ENCODE measurements around the gene PLXNA4. TPM values are rescaled to one million over a fixed set of nuclear protein-coding genes. Genes with fewer than 3 reads are reported as not detected.
A peak's percentile ranks its signal among the peaks of the same experiment; 100 is the strongest.

PLXNA4 gene
- total RNA-seq, 1 experiment from 2014 or later = 0.11 TPM

DNA sequence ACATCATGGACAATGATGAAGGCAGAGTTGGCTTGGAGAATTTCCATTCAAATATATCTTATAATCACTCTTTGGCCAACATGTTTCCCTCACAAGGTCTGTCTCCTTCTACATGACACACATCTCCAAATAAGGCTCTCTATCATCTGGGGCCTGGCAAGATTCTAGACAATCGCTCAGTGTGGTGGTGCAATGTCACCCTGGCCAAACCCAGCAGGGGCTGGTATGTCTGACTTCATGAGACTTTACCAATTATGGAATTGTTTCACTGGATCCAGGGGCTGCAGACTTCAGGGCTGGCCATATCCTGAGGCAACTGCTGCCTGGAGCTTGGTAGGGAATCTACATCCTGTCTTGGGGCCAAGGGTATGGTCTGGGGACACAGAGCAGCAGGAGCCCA is 319.0 kb downstream of the PLXNA4 start:
- Histone ChIP-seq H3K4me3 (ENCODE audit: low read depth, low read length, poor library complexity, severe bottlenecking) (no peak overlapping the region), H3K27ac (ENCODE audit: low read depth, low read length, poor library complexity, severe bottlenecking) (no peak overlapping the region), H3K4me1 (ENCODE audit: insufficient read depth, low read length, poor library complexity, severe bottlenecking) (no peaks in the 10 kb centered on the region), H3K36me3 (ENCODE audit: insufficient read depth, low read length, poor library complexity, severe bottlenecking) (no peaks in the 10 kb centered on the region), H3K9me3 (ENCODE audit: low read depth, low read length, poor library complexity, severe bottlenecking) (no peaks in the 10 kb centered on the region), H3K27me3 (replicated peaks; ENCODE audit: insufficient read depth, low read depth, low read length, poor library complexity) (peaks cover 57% of the 10 kb centered on the region)
- ChIA-PET POLR2A (ENCODE audit: low non-redundant PET) (no interaction called here), CTCF (no interaction called here)
- TF ChIP-seq EZH2 (IDR thresholded peaks at IDR 0.05; ENCODE audit: borderline replicate concordance, low read depth, low read length, poor library complexity, severe bottlenecking) = no peak
- TF ChIP-seq, protein P1, sequence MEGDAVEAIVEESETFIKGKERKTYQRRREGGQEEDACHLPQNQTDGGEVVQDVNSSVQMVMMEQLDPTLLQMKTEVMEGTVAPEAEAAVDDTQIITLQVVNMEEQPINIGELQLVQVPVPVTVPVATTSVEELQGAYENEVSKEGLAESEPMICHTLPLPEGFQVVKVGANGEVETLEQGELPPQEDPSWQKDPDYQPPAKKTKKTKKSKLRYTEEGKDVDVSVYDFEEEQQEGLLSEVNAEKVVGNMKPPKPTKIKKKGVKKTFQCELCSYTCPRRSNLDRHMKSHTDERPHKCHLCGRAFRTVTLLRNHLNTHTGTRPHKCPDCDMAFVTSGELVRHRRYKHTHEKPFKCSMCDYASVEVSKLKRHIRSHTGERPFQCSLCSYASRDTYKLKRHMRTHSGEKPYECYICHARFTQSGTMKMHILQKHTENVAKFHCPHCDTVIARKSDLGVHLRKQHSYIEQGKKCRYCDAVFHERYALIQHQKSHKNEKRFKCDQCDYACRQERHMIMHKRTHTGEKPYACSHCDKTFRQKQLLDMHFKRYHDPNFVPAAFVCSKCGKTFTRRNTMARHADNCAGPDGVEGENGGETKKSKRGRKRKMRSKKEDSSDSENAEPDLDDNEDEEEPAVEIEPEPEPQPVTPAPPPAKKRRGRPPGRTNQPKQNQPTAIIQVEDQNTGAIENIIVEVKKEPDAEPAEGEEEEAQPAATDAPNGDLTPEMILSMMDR (conservative IDR thresholded peaks at IDR 0.05; ENCODE audit: low read depth, low read length) = no peak
- no peak for DNase-seq (ENCODE audit: low spot score)
- intact Hi-C loops (cut with micrococcal nuclease; ENCODE audit: unreplicated experiment) = loop anchor here (10.0 kb wide), 1 partner anchor 562 kb away; no protein-coding TSS in a partner anchor
- BruUV-seq (replicated peaks) = no TSS peak

DNA sequence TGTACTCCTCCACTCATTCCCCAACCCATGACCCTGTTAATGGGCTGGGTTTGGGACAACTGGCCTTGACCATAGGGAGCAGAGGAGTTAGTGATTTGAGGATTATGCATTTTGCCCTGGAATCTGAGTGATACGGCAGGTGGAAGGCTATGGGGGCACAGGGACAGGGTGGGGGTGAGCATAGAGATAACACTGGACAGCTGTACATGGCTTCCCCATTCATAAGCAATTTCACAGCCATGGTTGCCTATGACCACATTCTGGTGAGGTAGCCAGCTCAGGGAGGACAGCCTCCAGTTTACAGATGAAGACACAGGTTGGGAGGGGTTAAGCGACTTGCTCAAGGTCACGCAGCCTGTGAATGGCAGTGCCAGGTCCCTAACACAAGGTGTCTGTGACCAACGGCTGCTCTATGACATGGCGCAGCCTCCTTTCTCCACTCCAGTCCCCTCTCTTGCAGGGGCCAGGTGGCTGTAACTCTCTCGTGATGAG is 319.5 kb downstream of the PLXNA4 start:
- CTCF ChIA-PET = no interaction called here
- TF ChIP-seq, protein P1 (conservative IDR thresholded peaks at IDR 0.05; ENCODE audit: low read depth, low read length) = no peak
- no peak for TF ChIP-seq EZH2 (IDR thresholded peaks at IDR 0.05; ENCODE audit: borderline replicate concordance, low read depth, low read length, poor library complexity, severe bottlenecking)
- no peak for DNase-seq (ENCODE audit: low spot score)
- POLR2A ChIA-PET (ENCODE audit: low non-redundant PET) = no interaction called here
- no peak overlapping the region for H3K27ac ChIP-seq (ENCODE audit: low read depth, low read length, poor library complexity, severe bottlenecking)
- no peak overlapping the region for H3K4me3 ChIP-seq (ENCODE audit: low read depth, low read length, poor library complexity, severe bottlenecking)
- no peaks in the 10 kb centered on the region for H3K36me3 ChIP-seq (ENCODE audit: insufficient read depth, low read length, poor library complexity, severe bottlenecking)
- no peaks in the 10 kb centered on the region for H3K9me3 ChIP-seq (ENCODE audit: low read depth, low read length, poor library complexity, severe bottlenecking)
- intact Hi-C loops (cut with micrococcal nuclease; ENCODE audit: unreplicated experiment) = loop anchor here (10.0 kb wide), 1 partner anchor 562 kb away; no protein-coding TSS in a partner anchor
- no peaks in the 10 kb centered on the region for H3K4me1 ChIP-seq (ENCODE audit: insufficient read depth, low read length, poor library complexity, severe bottlenecking)
- H3K27me3 ChIP-seq (replicated peaks; ENCODE audit: insufficient read depth, low read depth, low read length, poor library complexity) = peaks cover 55% of the 10 kb centered on the region
- BruUV-seq (replicated peaks) = no TSS peak

DNA sequence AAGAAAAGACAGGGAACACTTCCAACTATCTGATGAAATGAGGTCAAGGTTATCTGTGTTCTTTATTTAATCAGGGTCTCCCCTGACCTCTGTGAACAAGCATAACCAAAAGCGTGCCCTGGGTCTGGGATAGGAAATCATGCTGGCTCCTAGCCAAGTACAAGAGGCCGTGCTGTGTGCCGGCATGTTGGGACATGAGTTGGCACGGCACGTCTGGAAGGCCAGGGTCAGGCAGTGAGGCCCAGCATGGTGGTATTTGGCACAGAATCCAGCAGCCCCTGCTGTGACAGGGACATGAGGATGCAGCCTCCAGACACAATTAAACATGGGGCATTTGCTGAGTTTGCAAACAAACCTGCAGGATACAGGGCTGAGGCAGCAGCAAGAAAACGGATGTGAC is 320.4 kb downstream of the PLXNA4 start:
- BruUV-seq (replicated peaks) = no TSS peak
- intact Hi-C loops (cut with micrococcal nuclease; ENCODE audit: unreplicated experiment) = loop anchor here (10.0 kb wide), 1 partner anchor 561 kb away; no protein-coding TSS in a partner anchor
- Histone ChIP-seq H3K9me3 (ENCODE audit: low read depth, low read length, poor library complexity, severe bottlenecking) (no peaks in the 10 kb centered on the region), H3K4me3 (ENCODE audit: low read depth, low read length, poor library complexity, severe bottlenecking) (no peak overlapping the region), H3K27ac (ENCODE audit: low read depth, low read length, poor library complexity, severe bottlenecking) (no peak overlapping the region), H3K27me3 (replicated peaks; ENCODE audit: insufficient read depth, low read depth, low read length, poor library complexity) (peaks cover 49% of the 10 kb centered on the region), H3K4me1 (ENCODE audit: insufficient read depth, low read length, poor library complexity, severe bottlenecking) (no peaks in the 10 kb centered on the region), H3K36me3 (ENCODE audit: insufficient read depth, low read length, poor library complexity, severe bottlenecking) (no peaks in the 10 kb centered on the region)
- no peak for TF ChIP-seq EZH2 (IDR thresholded peaks at IDR 0.05; ENCODE audit: borderline replicate concordance, low read depth, low read length, poor library complexity, severe bottlenecking)
- TF ChIP-seq, protein P1 (conservative IDR thresholded peaks at IDR 0.05; ENCODE audit: low read depth, low read length) = no peak
- ChIA-PET CTCF (no interaction called here), POLR2A (ENCODE audit: low non-redundant PET) (no interaction called here)
- peak; percentile 7 for DNase-seq (ENCODE audit: low spot score)

Measured in A673 (cell line).